Stimulated activated CD8-positive, alpha-beta memory T cell treated with anti-CD3 and anti-CD28 coated beads, Interleukin-2, amount 100 ng/mL, for 48 hours (primary cell): ENCODE data around the gene AOC1.
"Not testable (repeated sequence)": the region's sequence is repeated elsewhere in the genome, so short reads cannot be mapped to it uniquely, and the experiment has no call there.

Experiments used
- DNase-seq, 2 donors: peaks; one replicate each; pipeline ENCODE4 v3.0.0-alpha.2; 2020; ENCODE audit warnings: low read depth in 2 of 2

The AOC1 gene

GRCh38 chr7:150852371-150852905 is at the start of gene AOC1:
Gene AOC1, plus strand, starts transcription at chr7:150852517. Its CDS starts 3,954 bp downstream, at chr7:150856471.
- no peak for DNase-seq

- no peak for DNase-seq
Measured at GRCh38 chr7:150803161-150803860, 49.0 kb upstream of the AOC1 start.

- DNase-seq, result no peak
Measured at GRCh38 chr7:150804802-150805201, 47.5 kb upstream of the AOC1 start.

- DNase-seq, result no peak
Measured at GRCh38 chr7:150805864-150806263, 46.5 kb upstream of the AOC1 start.

- DNase-seq, result no peak
Measured at GRCh38 chr7:150806454-150806853, 45.9 kb upstream of the AOC1 start.

GRCh38 chr7:150806863-150807262 is 45.5 kb upstream of the AOC1 start:
- DNase-seq, result no peak

GRCh38 chr7:150807616-150808438 is 44.5 kb upstream of the AOC1 start:
- DNase-seq, result not testable (repeated sequence)

- DNase-seq, result no peak
Measured at GRCh38 chr7:150814328-150815001, 37.9 kb upstream of the AOC1 start.

- no peak for DNase-seq
Measured at GRCh38 chr7:150818971-150819370, 33.3 kb upstream of the AOC1 start.

GRCh38 chr7:150820148-150820547 is 32.2 kb upstream of the AOC1 start:
- no peak for DNase-seq

- no peak for DNase-seq
Measured at GRCh38 chr7:150820578-150821198, 31.6 kb upstream of the AOC1 start.

GRCh38 chr7:150823043-150823442 is 29.3 kb upstream of the AOC1 start:
- DNase-seq, result no peak

- DNase-seq, result no peak
Measured at GRCh38 chr7:150823484-150824126, 28.7 kb upstream of the AOC1 start.

- DNase-seq, result no peak
Measured at GRCh38 chr7:150824379-150825177, 27.7 kb upstream of the AOC1 start.

GRCh38 chr7:150826061-150826849 is 26.1 kb upstream of the AOC1 start:
- DNase-seq, result no peak

GRCh38 chr7:150828384-150828783 is 23.9 kb upstream of the AOC1 start:
- DNase-seq, result no peak

GRCh38 chr7:150829426-150829825 is 22.9 kb upstream of the AOC1 start:
- no peak for DNase-seq

GRCh38 chr7:150830937-150831336 is 21.4 kb upstream of the AOC1 start:
- DNase-seq, result no peak

- no peak for DNase-seq
Measured at GRCh38 chr7:150831851-150832250, 20.5 kb upstream of the AOC1 start.

GRCh38 chr7:150835019-150835418 is 17.3 kb upstream of the AOC1 start:
- DNase-seq, result no peak
